KG1 (cell line): Measurements from ENCODE around the gene TBC1D16.

Source experiments
- DNase-seq: peaks from one replicate; lab custom pipeline; 2025; lab: John Stamatoyannopoulos, UW

TBC1D16 gene

GRCh38 chr17:79926605-79927135 lies 109.0 kb downstream of the TBC1D16 start:
- DNase-seq, result no peak

DNA sequence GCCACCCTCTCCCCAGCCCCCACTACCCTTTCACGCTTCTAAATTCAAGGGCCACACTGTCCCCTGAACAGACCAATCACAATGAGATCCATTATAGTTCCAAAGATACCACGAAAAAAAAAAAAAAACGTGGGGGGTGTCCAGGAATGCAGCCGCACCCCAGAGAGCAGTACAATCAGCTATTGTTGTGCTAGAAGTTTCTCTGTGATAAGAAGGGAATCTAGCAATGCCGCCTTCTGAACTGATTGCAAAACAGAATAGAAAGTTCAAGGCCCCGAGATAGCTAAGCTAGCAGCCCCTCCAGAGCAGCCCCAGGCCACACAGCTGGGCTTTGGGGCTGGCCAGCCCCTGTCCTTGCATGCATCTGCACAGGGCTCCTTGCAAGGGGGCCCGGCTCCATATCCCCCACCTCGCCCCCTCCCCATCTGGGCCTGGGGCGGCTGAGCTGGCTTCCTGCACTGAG lies 109.5 kb downstream of the TBC1D16 start:
- DNase-seq, result no peak

DNA sequence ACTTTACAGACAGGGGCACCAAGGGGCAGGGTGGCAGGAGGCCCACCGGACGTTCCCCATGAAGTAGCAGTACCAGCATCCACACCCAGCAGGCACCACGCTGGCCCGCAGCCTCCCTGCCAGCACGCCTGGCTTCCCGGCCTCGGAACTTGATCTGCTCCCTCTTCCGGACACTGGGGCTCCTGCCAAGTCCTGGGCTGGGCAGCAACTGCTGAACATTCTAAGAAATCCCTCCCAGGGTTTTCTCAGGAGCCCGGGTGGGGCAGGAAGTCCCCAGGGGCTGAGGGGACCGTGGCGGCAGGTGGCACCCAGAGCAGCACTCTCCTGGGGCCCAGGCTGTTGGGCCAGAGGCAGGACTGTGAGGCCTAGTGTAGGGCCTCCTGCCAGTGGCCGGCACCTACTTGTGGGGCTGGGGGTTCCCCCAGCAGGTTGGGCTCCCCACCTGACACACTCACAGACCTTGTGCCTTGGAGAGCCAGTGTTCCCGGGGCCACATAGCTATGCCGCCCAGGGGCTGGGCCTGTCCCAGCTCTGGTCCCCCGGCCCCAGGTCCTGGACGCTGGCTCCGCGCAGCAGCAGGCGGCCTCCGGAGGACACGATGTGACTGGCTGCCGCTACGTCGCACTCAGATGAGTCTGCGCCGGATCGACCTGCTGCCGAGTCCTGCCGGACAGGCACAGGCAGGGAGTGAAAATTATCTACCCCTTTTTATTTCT lies 110.3 kb downstream of the TBC1D16 start:
- no peak for DNase-seq

DNA sequence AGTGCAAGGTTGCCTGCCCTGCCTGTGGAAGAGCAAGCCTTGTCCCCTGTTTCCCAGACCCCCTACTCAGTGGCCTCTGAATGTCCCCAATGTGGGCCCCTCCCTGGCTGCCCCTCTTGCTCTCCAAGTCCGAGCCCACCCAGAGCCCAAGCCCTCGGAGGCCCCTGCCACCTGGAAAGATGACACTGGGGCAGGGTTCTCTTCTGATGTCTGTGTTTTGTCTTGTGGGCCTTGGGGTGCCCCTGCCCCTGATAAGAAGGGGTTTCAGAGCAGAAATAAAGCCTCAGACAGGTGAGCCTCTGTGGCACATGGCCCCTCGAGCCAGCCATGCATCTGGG lies 111.1 kb downstream of the TBC1D16 start:
- DNase-seq, result no peak

- DNase-seq, result peak; percentile 7
Measured at GRCh38 chr17:79923974-79924638, 111.6 kb downstream of the TBC1D16 start.

GRCh38 chr17:79922798-79923197 lies 112.9 kb downstream of the TBC1D16 start:
- no peak for DNase-seq

- no peak for DNase-seq
Measured at GRCh38 chr17:79922116-79922601, 113.5 kb downstream of the TBC1D16 start.

- no peak for DNase-seq
Measured at GRCh38 chr17:79921411-79922115, 114.1 kb downstream of the TBC1D16 start.

- DNase-seq, result no peak
Measured at GRCh38 chr17:79920751-79921410, 114.8 kb downstream of the TBC1D16 start.

DNA sequence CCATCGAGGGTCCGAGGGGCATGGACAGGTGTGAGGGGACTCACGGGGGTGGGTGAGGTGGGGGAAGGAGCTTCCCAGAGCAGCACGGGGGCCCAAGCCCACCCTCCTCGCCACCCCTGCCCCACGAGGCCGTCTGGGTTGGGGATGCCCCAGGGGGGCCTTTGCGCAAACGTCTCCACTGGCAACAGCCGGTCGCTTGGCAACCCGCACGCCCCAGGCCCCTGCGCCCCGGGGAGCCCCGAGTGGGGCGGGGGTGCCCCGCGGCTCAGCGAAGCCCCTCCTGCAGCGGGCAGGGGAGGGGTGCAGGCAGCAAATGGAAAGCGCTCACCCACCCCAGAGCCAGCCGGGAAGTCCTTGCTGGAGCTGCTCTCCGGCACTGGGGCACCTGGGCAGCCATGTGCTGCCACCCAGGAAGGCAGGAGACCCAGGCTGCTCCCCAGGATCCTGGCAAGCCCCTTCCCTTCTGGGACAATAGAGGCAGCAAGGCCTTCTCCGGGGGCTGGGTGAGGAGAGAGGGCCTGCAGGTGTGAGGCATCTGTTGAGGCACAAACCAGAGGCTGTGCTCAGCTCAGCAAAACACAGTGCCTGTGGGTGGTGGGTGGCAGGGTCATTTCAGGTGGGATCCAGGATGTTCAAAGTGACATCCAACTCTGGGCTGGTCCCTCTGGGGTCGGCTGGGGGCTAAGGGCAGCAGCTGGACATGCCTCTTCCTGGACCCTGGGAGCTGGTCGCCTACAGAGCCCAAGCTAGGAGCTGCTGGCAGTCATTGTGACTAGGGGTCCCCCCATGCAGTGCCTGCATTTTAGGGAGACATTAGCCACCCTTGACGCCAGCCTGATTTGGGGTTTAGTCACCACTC lies 115.6 kb downstream of the TBC1D16 start:
- DNase-seq, result no peak

DNA sequence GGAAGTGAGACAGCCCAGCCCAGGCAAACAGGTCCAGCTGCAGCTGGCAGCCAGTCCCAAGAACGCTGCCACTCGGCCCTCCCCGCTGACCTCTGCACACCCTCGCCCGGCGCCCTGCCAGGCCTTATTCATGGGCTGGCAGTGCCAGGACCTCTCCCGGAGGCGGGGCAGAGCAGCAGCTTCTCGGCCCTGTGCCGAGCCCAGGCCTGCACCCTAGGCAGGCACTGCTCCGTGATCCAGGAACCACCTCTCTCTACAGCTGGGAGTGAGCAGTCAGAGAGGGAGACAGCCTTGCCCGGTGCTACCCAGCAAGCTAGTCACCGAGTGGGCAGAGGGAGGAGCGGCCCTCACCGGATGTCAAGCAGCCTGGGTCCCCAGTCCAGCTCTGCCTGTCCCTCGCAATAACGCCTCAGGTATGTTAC lies 116.5 kb downstream of the TBC1D16 start:
- DNase-seq, result no peak

- DNase-seq, result no peak
Measured at GRCh38 chr17:79918581-79919163, 117.0 kb downstream of the TBC1D16 start.

- DNase-seq, result no peak
Measured at GRCh38 chr17:79917902-79918484, 117.7 kb downstream of the TBC1D16 start.

DNA sequence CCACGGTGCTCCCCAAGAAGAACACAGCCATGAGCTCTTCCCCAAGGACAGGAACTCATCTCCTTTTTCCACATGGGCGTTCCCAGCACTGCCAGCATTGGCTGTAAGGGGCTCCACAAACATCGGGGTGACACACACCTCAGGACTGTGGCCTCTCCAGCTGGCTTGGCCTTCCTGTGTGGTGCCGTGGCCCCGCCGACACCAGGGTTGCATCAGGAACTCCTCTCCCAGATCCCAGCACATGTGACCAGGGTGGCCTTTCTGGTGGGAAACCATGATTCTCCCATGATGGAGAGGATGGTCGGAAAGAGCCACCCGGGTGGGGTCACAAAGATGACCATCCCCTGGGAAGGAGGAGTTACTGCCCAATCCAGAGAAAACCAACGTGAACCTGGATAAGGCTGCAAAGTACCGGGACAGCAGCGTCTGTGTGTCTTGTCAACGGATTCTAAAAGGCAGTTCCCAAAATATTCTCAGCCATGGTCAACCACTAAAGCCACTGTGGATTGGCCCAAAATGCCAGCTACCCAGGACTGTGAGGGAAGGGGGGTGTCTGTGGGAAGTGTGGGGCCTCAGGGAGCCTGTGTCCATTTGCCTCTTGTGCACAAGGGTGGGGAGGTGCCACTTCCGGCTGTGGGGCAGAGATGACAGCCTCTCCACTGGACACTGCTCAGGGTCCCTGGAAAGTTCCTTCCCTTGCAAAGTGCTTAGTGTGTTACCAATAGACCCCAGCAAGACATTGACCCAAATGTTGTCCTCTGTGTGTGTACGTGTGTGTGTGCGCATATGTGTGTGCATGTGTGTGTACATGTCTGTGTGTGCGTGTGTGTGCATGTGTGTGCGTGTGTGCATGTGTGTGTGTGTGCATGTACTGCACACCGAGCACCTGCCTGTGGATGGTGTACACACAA lies 118.4 kb downstream of the TBC1D16 start:
- no peak for DNase-seq

GRCh38 chr17:79916506-79916905 lies 119.2 kb downstream of the TBC1D16 start:
- no peak for DNase-seq

DNA sequence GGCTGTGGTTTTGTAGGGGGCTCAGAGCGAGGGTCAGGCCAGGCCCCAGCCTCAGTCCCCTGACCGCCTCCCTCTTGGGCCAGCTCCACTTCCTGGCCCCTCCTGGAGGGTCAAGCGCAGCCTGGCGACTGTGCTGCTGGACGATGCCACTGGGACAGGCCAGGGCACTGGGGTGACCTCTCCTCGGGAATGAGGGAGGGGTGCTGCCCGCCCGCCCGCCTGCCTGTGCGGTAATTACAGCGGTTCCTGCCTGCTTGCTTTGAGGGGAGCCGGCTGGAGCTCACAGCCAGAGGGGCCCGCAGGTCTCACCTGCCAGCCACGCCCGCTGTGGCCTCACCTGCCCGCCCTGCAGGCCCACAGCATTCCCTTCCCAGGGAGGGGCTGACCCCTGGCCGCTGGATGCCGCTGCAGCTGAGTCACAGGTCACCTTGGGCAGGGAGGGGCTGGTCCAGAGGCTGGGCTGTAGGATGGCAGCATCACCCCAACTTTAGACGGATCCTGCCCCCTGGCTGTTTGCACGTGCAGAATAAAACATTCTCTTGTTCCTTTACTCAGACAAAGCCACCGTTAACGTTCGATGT lies 119.7 kb downstream of the TBC1D16 start:
- no peak for DNase-seq

GRCh38 chr17:79914813-79915740 lies 120.6 kb downstream of the TBC1D16 start:
- no peak for DNase-seq
